H1 (cell line): Measurements from ENCODE around the gene PF4V1. TPM values are rescaled to one million over a fixed set of nuclear protein-coding genes. Genes with fewer than 3 reads are reported as not detected.

Experiments used
- ASH2L ChIP-seq: fragments of 200-600, 300-600 bp; sonication (generic); IDR thresholded peaks from one replicate; pipeline ENCODE4 v1.7.1; 2017; ENCODE audit warnings: low read length
- BRCA1 ChIP-seq: IDR thresholded peaks from 2 replicates; pipeline ENCODE4 v1.6.1; 2012; ENCODE audit warnings: low read depth, low read length, improper control_type of control experiment
- CHD1 ChIP-seq: IDR thresholded peaks from 2 replicates; pipeline ENCODE4 v1.6.1; 2012; ENCODE audit warnings: low read depth, low read length, improper control_type of control experiment
- EP300 ChIP-seq, 2 experiments: IDR thresholded peaks; 1 replicate in 1 of 2; 2 replicates in 1 of 2; pipeline ENCODE4 v1.6.1; 2011 to 2012; ENCODE audit warnings: low read depth in 2 of 2, low read length in 2 of 2, mild to moderate bottlenecking in 2 of 2, borderline replicate concordance in 1 of 2, inconsistent platforms in 1 of 2, moderate library complexity in 1 of 2
- KDM1A ChIP-seq: fragments of 200-600, 300-600 bp; sonication (generic); IDR thresholded peaks from 2 replicates; pipeline ENCODE4 v1.7.1; 2016; ENCODE audit warnings: mild to moderate bottlenecking, low read length, borderline replicate concordance
- POLR2A ChIP-seq, 2 experiments: IDR thresholded peaks; 1 replicate in 1 of 2; 2 replicates in 1 of 2; pipeline ENCODE4 v1.6.1; 2011; ENCODE audit warnings: low read depth in 2 of 2, low read length in 2 of 2, mild to moderate bottlenecking in 2 of 2; ENCODE audit errors: control extremely low read depth in 1 of 2
- POLR2AphosphoS5 ChIP-seq: IDR thresholded peaks from 2 replicates; pipeline ENCODE4 v1.6.1; 2011; ENCODE audit warnings: low read depth, low read length
- SP2 ChIP-seq: IDR thresholded peaks from 2 replicates; pipeline ENCODE4 v1.6.1; 2012; ENCODE audit warnings: mild to moderate bottlenecking, low read length, inconsistent platforms
- SUZ12 ChIP-seq: fragments of 200-600 bp; sonication (generic); IDR thresholded peaks from 2 replicates; pipeline ENCODE4 v1.6.1; 2012; ENCODE audit warnings: mild to moderate bottlenecking, inconsistent platforms, low read length, moderate library complexity, mixed read lengths
- polyA plus RNA-seq, 7 experiments: library from polyadenylated mRNA; depleted of rRNA in 3 of 7; stranded (reverse) in 5 of 7; unstranded in 2 of 7; fragments of >200 nt in 5 of 7; fragments of 200-250 nt in 2 of 7; gene quantifications; 1 replicate in 5 of 7; 2 replicates in 1 of 7; 4 replicates in 1 of 7; pipeline versions ENCODE4 v1.2.1 to v1.2.3, GENCODE V29; 2011 to 2013; ENCODE audit warnings: missing spikeins in 2 of 7, mixed read lengths in 2 of 7
- total RNA-seq: library from RNA; stranded (reverse); fragmentation: NEBNext Ultra II Directional; extraction: Animal tissue kit (Norgen Biotek cat#: 25700); gene quantifications from 2 replicates; pipeline ENCODE4 v1.2.1, GENCODE V29; 2021
- TF ChIP-seq, protein P1 (sequence below): IDR thresholded peaks from 2 replicates; pipeline ENCODE4 v1.6.1; 2011; ENCODE audit warnings: low read length, improper control_type of control experiment

PF4V1 gene
- total and polyA plus RNA-seq, 2 of the 8 experiments (the other 6 are each of a cell fraction or from before 2014, with no cell fraction given) = not detected

DNA sequence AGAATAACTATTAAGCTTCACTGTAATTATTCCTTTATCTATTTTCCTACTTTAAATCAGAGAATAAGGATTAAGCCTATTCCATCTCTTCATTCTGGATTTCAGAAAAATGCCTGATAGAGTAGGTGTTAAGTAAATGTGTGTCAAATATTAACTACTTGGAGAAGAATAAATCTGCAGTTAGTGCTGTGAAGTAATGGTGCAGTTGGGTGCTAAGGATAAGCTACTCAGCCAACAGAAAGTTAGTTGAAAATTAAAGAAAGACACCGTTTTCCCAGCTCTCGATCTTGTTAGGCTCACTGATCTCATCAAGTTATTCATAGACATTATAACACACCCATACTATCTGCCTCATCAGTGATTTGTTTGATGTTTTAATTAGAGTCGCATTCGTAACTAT is 7.1 kb downstream of the PF4V1 start (continued):
- no peak for TF ChIP-seq KDM1A
- TF ChIP-seq EP300 (IDR thresholded peaks at IDR 0.05; ENCODE audit: borderline replicate concordance in 1 of 2, low read depth in 2 of 2, low read length in 2 of 2) = no peak
- TF ChIP-seq BRCA1 = no peak
- TF ChIP-seq SUZ12 = no peak
- no peak for TF ChIP-seq POLR2AphosphoS5
- no peak for TF ChIP-seq CHD1
- TF ChIP-seq SP2 = no peak
- TF ChIP-seq, protein P1, sequence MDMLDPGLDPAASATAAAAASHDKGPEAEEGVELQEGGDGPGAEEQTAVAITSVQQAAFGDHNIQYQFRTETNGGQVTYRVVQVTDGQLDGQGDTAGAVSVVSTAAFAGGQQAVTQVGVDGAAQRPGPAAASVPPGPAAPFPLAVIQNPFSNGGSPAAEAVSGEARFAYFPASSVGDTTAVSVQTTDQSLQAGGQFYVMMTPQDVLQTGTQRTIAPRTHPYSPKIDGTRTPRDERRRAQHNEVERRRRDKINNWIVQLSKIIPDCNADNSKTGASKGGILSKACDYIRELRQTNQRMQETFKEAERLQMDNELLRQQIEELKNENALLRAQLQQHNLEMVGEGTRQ = no peak
- no peak for TF ChIP-seq ASH2L
- no peak for TF ChIP-seq POLR2A (IDR thresholded peaks at IDR 0.05; ENCODE audit: control extremely low read depth in 1 of 2, low read depth in 2 of 2, low read length in 2 of 2)
